G401 (cell line): ENCODE data around the gene KCNIP3. TPM values are rescaled to one million over a fixed set of nuclear protein-coding genes. Genes with fewer than 3 reads are reported as not detected.
"Not testable (repeated sequence)": the region's sequence is repeated elsewhere in the genome, so short reads cannot be mapped to it uniquely, and the experiment has no call there.

Experiments
- DNase-seq: peaks from one replicate; pipeline ENCODE4 v3.0.0-alpha.2; 2015; ENCODE audit warnings: low spot score
- in situ Hi-C: cut with HindIII; loops from 2 replicates; pipeline ENCODE4 v1.10.0; 2016; ENCODE audit warnings: low sequenced_read_pairs, mixed read lengths
- total RNA-seq: library from RNA; depleted of rRNA; stranded (reverse); fragments of >200 nt; shearing (Covaris generic); gene quantifications from 2 replicates; pipeline ENCODE4 v1.2.3, GENCODE V29; 2014

The KCNIP3 gene
- total RNA-seq, 1 experiment from 2014 or later, result not detected

GRCh38 chr2:95375532-95376150 is 78.5 kb downstream of the KCNIP3 start:
- no peak for DNase-seq

GRCh38 chr2:95376311-95377215 is 79.4 kb downstream of the KCNIP3 start:
- no peak for DNase-seq
- in situ Hi-C loops, result no loop called here

More at GRCh38 chr2:95375532-95376150, 78.5 kb downstream of the KCNIP3 start:
- in situ Hi-C loops, result no loop called here

GRCh38 chr2:95377216-95378123 is 80.3 kb downstream of the KCNIP3 start:
- in situ Hi-C loops, result no loop called here
- DNase-seq, result no peak

GRCh38 chr2:95378281-95378680 is 81.1 kb downstream of the KCNIP3 start:
- in situ Hi-C loops, DNase-seq: not testable (repeated sequence)

DNA sequence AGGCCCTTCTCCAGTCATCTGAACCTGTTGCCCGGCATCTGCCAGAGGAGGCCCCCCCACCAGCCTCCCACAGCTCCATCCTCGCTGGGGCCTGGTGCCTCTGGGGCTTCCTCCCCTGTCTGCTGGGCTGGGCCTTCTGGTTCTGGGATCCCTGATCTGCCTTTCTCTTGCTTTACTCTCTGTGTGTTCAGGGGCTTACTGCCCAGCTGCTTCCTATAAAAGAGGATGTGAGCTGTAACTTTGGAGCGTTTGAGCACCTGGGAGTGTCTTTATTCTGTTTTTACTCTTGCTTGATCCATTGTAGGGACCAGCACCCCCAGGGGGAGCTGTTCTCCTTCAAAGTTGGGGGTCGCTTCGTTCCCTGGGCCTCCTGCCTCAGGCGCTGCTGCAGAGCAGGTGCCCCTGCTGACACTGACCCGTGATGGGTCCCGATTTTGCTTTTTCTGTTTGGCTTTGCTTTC is 82.3 kb downstream of the KCNIP3 start:
- DNase-seq, result no peak
- in situ Hi-C loops, result no loop called here

GRCh38 chr2:95380280-95380679 is 83.1 kb downstream of the KCNIP3 start:
- DNase-seq, result no peak
- in situ Hi-C loops, result no loop called here

DNA sequence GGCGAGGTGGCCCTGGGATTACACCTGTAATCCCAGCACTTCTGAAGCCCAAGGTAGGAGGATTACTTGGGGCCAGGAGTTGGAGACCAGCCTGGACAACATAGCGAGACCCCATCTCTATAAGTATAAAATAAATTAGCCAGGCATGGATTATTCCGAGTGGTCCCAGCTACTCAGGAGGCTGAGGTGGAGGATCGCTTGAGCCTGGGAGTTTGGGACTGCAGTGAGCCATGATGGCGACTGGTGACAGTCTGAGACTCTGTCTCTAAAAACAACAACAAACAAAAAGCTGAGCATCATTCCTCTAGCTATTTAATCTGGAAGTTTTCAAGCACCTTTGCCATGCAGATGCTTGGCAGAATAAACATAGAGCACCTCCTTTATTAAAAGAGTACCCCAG is 83.6 kb downstream of the KCNIP3 start:
- in situ Hi-C loops, result no loop called here
- no peak for DNase-seq

DNA sequence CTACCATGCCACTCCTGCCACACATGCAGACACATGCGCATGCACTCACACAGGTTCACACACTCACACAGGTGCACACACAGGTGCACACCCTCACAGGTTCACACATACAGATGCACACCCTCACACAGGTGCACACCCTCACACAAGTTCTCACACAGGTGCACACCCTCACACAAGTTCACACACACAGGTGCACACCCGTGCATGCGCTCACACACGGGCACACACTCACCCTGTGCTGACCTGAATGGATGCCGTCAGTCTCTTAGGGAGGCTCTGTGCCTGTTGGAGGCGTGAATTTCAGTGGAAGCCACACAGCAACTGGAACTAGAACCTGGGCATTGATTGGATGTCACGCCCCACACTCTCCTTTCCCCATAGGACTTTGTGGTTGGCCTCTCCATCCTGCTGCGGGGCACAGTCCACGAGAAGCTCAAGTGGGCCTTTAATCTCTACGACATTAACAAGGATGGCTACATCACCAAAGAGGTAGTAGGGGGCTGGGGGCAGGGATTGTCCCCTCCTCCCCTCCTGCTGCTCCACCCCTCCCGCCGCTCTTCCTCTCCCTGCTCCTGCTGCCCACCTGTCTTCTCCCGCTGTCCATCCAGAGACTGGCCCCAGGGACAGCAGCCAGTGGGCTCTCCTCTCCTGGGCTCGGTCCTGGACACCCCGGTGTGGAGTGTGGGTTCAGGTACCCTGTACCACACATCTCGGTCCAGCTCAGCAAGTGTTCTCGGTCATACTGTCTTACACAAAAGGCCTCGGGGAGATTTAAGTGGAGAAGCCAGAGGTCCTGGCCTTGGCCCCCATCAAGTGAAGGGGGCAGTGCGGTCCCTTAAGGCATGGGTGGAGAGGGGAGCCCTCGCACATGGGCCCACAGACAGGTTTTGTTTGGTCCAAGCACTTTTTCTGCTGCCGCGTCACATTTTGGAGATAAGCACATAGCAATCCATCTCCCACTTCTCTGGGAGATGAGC is 84.4 kb downstream of the KCNIP3 start:
- no peak for DNase-seq
- in situ Hi-C loops, result no loop called here

- no peak for DNase-seq
- in situ Hi-C loops, result no loop called here
Measured at GRCh38 chr2:95382192-95382591, 85.0 kb downstream of the KCNIP3 start.

GRCh38 chr2:95382686-95383634 is 85.8 kb downstream of the KCNIP3 start:
- in situ Hi-C loops, result no loop called here

GRCh38 chr2:95383635-95384027 is 86.5 kb downstream of the KCNIP3 start:
- in situ Hi-C loops, result no loop called here
- DNase-seq, result no peak

More at GRCh38 chr2:95382686-95383634, 85.8 kb downstream of the KCNIP3 start:
- no peak for DNase-seq

DNA sequence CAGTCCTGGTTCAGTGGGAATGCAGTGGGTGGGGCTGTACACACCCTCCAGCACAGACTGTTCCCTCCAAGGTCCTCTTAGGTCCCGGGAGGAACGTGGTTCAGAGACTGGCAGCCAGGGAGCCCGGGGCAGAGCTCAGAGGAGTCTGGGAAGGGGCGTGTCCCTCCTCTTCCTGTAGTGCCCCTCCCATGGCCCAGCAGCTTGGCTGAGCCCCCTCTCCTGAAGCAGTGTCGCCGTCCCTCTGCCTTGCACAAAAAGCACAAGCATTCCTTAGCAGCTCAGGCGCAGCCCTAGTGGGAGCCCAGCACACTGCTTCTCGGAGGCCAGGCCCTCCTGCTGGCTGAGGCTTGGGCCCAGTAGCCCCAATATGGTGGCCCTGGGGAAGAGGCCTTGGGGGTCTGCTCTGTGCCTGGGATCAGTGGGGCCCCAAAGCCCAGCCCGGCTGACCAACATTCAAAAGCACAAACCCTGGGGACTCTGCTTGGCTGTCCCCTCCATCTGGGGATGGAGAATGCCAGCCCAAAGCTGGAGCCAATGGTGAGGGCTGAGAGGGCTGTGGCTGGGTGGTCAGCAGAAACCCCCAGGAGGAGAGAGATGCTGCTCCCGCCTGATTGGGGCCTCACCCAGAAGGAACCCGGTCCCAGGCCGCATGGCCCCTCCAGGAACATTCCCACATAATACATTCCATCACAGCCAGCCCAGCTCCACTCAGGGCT is 87.9 kb downstream of the KCNIP3 start:
- no peak for DNase-seq
- in situ Hi-C loops, result no loop called here

- DNase-seq, result no peak
- in situ Hi-C loops, result no loop called here
Measured at GRCh38 chr2:95385570-95385984, 88.4 kb downstream of the KCNIP3 start.

DNA sequence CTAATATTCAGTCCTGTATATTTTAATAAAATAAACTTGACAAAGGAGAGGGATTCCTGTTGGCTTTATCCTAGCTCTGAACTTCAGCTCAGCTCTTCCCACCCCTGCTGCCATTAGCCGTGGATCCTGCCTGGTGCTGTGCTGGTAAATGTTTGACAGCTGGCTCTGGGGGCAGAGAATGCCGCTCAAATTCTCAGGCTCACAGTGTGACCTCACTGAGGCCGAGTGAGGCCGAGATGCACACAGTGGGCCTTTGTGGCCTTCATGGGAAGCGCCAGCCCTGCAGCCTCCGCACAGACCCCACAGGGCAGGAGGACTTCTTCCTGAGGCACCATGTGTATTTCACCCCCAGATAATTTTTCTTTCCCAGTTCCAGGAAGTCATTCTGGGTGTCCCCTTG is 88.9 kb downstream of the KCNIP3 start:
- in situ Hi-C loops, result no loop called here
- no peak for DNase-seq

GRCh38 chr2:95387358-95387757 is 90.2 kb downstream of the KCNIP3 start:
- in situ Hi-C loops, result no loop called here
- no peak for DNase-seq

- no peak for DNase-seq
- in situ Hi-C loops, result no loop called here
Measured at GRCh38 chr2:95388091-95388692, 91.0 kb downstream of the KCNIP3 start.
